Measurements from ENCODE around the gene PDE4D. TPM values are rescaled to one million over a fixed set of nuclear protein-coding genes. Genes with fewer than 3 reads are reported as not detected.

Gene PDE4D
- total RNA-seq, 2 experiments from 2014 or later: 164 to 175 TPM

GRCh38 chr5:59282726-59283125 lies 610.8 kb downstream of the PDE4D start:
- H3K27ac ChIP-seq (ENCODE audit: low read depth in 1 of 2, low read length in 2 of 2): no peak overlapping the region
- ATAC-seq (ENCODE audit: poor library complexity) (no peak), DNase-seq (no peak)
- H3K36me3 Mint-ChIP-seq (ENCODE audit: low read depth): no peaks in the 10 kb centered on the region
- ChIA-PET CTCF (no interaction called here), POLR2A (no interaction called here)
- H3K9me3 Mint-ChIP-seq: no peaks in the 10 kb centered on the region
- no peaks in the 10 kb centered on the region for H3K9me3 ChIP-seq (ENCODE audit: control insufficient read depth in 1 of 2, insufficient read depth in 1 of 2, low read length in 2 of 2)
- H3K27me3 ChIP-seq (ENCODE audit: control insufficient read depth in 1 of 2, insufficient read depth in 2 of 2, low read length in 2 of 2): peaks cover 0 to 6% of the 10 kb centered on the region in 2 experiments
- H3K27me3 Mint-ChIP-seq: peaks cover 2% of the 10 kb centered on the region
- intact Hi-C loops (cut with DNase I, micrococcal nuclease): no loop called here
- H3K4me3 ChIP-seq (ENCODE audit: low read length): no peak overlapping the region
- TF ChIP-seq CTCF (IDR thresholded peaks at IDR 0.05): no peak
- no peak overlapping the region for H3K27ac Mint-ChIP-seq
- no peaks in the 10 kb centered on the region for H3K4me1 Mint-ChIP-seq (ENCODE audit: low read depth)
- no peak overlapping the region for H3K4me3 Mint-ChIP-seq
- no peaks in the 10 kb centered on the region for H3K36me3 ChIP-seq (ENCODE audit: insufficient read depth, low read length)
- H3K4me1 ChIP-seq (ENCODE audit: insufficient read depth, low read length): no peaks in the 10 kb centered on the region

GRCh38 chr5:59279979-59280378 lies 613.5 kb downstream of the PDE4D start:
- H3K27ac ChIP-seq (ENCODE audit: low read depth in 1 of 2, low read length in 2 of 2): no peak overlapping the region
- Mint-ChIP-seq H3K9me3 (no peaks in the 10 kb centered on the region), H3K4me3 (no peak overlapping the region), H3K27me3 (peaks cover 15% of the 10 kb centered on the region), H3K4me1 (ENCODE audit: low read depth) (peaks cover 11% of the 10 kb centered on the region), H3K36me3 (ENCODE audit: low read depth) (no peaks in the 10 kb centered on the region), H3K27ac (no peak overlapping the region)
- H3K27me3 ChIP-seq (ENCODE audit: control insufficient read depth in 1 of 2, insufficient read depth in 2 of 2, low read length in 2 of 2): peaks cover 8 to 13% of the 10 kb centered on the region in 2 experiments
- H3K36me3 ChIP-seq (ENCODE audit: insufficient read depth, low read length): no peaks in the 10 kb centered on the region
- H3K9me3 ChIP-seq (ENCODE audit: control insufficient read depth in 1 of 2, insufficient read depth in 1 of 2, low read length in 2 of 2): no peaks in the 10 kb centered on the region
- H3K4me3 ChIP-seq (ENCODE audit: low read length): no peak overlapping the region
- H3K4me1 ChIP-seq (ENCODE audit: insufficient read depth, low read length): peaks cover 6% of the 10 kb centered on the region
- ATAC-seq (ENCODE audit: poor library complexity) (no peak), DNase-seq (no peak)
- POLR2A ChIA-PET: no interaction called here
- intact Hi-C loops (cut with DNase I, micrococcal nuclease): no loop called here
- no peak for TF ChIP-seq CTCF (IDR thresholded peaks at IDR 0.05)
- CTCF ChIA-PET: no interaction called here

- no peak for TF ChIP-seq CTCF (IDR thresholded peaks at IDR 0.05)
- DNase-seq (no peak), ATAC-seq (ENCODE audit: poor library complexity) (no peak)
- Mint-ChIP-seq H3K9me3 (no peaks in the 10 kb centered on the region), H3K4me1 (ENCODE audit: low read depth) (peaks cover 12% of the 10 kb centered on the region), H3K36me3 (ENCODE audit: low read depth) (no peaks in the 10 kb centered on the region), H3K4me3 (no peak overlapping the region), H3K27ac (no peak overlapping the region), H3K27me3 (peaks cover 22% of the 10 kb centered on the region)
- Histone ChIP-seq H3K36me3 (ENCODE audit: insufficient read depth, low read length) (no peaks in the 10 kb centered on the region), H3K4me1 (ENCODE audit: insufficient read depth, low read length) (peaks cover 6% of the 10 kb centered on the region), H3K27ac (ENCODE audit: low read depth in 1 of 2, low read length in 2 of 2) (no peak overlapping the region), H3K27me3 (ENCODE audit: control insufficient read depth in 1 of 2, insufficient read depth in 2 of 2, low read length in 2 of 2) (peaks cover 8 to 13% of the 10 kb centered on the region in 2 experiments), H3K9me3 (ENCODE audit: control insufficient read depth in 1 of 2, insufficient read depth in 1 of 2, low read length in 2 of 2) (no peaks in the 10 kb centered on the region), H3K4me3 (ENCODE audit: low read length) (no peak overlapping the region)
- POLR2A ChIA-PET: no interaction called here
- CTCF ChIA-PET: no interaction called here
- intact Hi-C loops (cut with DNase I, micrococcal nuclease): no loop called here
Measured at GRCh38 chr5:59276917-59277372, 616.6 kb downstream of the PDE4D start.
